Measurements from ENCODE around the gene NEDD4L. TPM values are rescaled to one million over a fixed set of nuclear protein-coding genes. Genes with fewer than 3 reads are reported as not detected.

The NEDD4L gene
- total and polyA plus RNA-seq, 7 donors = 14.8 to 28.0 (median 19.6) TPM

DNA sequence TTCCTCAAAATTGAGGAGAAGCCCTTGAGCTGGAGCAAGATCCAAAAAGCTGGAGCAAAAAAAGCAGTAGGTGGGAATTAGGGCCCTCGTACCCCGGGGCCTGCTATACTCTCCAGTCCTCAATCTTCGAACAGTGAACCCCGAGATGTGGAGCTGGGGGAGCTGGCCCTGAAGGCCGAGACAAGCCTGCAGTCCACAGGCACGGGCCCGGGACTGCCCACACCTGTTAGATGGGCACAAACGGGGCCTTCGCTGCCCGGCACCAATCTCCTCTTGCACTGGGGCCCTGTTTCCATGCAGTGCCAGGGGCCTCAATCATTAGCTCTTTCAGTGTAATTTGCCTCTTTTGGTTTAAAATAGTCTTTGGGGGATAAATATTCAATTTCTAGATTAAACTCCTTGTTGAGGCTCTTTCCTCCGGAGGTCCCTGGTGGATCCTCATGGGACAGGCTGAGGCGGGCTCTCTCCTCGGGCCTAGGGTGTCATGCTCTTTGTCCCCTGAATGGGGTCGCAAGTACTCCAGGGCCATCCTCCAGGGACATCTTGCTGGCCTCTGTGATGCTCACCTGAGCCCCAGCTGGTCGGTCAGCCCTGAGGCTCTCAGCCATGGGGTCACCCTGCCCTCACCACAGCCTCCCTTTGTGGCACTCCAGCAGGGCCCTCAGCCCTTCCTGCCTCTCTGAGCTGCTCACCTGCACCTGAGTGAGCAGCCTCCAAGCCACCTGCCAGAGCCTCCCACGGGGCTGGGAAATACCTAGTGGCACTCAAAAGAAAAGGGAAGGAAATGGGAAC is 361.3 kb downstream of the NEDD4L start:
- peaks cover 13% of the 10 kb centered on the region for H3K4me1 ChIP-seq
- ATAC-seq = no peak
- DNase-seq = no peak
- no peaks in the 10 kb centered on the region for H3K9me3 ChIP-seq
- no peaks in the 10 kb centered on the region for H3K36me3 ChIP-seq (ENCODE audit: insufficient read depth in 1 of 2, low read depth in 1 of 2)
- intact Hi-C loops (cut with DNase I) = loop anchor here in 1 of 2 donors (10.0 kb wide), 1 partner anchor 359 kb away; no protein-coding TSS in a partner anchor
- no peaks in the 10 kb centered on the region for H3K27me3 ChIP-seq (ENCODE audit: insufficient read depth in 3 of 3, low read length in 2 of 3)
- 87 to 90% (median 88%) methylated on average over 16 of the region's 16 CpGs for WGBS, 3 donors
- TF ChIP-seq, protein P1, sequence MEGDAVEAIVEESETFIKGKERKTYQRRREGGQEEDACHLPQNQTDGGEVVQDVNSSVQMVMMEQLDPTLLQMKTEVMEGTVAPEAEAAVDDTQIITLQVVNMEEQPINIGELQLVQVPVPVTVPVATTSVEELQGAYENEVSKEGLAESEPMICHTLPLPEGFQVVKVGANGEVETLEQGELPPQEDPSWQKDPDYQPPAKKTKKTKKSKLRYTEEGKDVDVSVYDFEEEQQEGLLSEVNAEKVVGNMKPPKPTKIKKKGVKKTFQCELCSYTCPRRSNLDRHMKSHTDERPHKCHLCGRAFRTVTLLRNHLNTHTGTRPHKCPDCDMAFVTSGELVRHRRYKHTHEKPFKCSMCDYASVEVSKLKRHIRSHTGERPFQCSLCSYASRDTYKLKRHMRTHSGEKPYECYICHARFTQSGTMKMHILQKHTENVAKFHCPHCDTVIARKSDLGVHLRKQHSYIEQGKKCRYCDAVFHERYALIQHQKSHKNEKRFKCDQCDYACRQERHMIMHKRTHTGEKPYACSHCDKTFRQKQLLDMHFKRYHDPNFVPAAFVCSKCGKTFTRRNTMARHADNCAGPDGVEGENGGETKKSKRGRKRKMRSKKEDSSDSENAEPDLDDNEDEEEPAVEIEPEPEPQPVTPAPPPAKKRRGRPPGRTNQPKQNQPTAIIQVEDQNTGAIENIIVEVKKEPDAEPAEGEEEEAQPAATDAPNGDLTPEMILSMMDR (IDR thresholded peaks at IDR 0.05) = no peak
- no peak overlapping the region for H3K4me3 ChIP-seq
- H3K27ac ChIP-seq = no peak overlapping the region

DNA sequence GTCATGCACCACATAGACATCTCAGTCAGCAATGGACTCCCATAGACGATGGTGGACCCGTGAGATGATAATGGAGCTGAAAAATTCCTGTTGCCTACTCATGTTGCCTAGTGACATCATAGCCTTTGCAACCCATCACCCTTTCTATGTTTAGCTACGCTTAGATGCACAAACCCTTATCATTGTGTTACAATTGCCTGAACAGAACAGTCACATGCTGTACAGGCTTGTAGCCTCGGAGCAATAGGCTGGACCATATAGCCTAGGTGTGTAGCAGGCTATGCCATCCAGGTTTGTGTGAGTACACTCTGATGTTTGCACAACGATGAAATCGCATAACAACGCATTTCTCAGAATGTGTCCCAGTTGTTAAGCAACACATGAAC is 363.2 kb downstream of the NEDD4L start:
- intact Hi-C loops (cut with DNase I) = loop anchor here in 1 of 2 donors (10.0 kb wide), 1 partner anchor 358 kb away; no protein-coding TSS in a partner anchor
- Histone ChIP-seq H3K27me3 (ENCODE audit: insufficient read depth in 3 of 3, low read length in 2 of 3) (no peaks in the 10 kb centered on the region), H3K4me3 (no peak overlapping the region), H3K36me3 (ENCODE audit: insufficient read depth in 1 of 2, low read depth in 1 of 2) (no peaks in the 10 kb centered on the region), H3K9me3 (no peaks in the 10 kb centered on the region), H3K27ac (no peak overlapping the region), H3K4me1 (peaks cover 8% of the 10 kb centered on the region)
- ATAC-seq (no peak), DNase-seq (no peak)
- TF ChIP-seq, protein P1 (IDR thresholded peaks at IDR 0.05) = no peak
- WGBS, 3 donors = 82 to 84% (median 83%) methylated on average over 7 of the region's 7 CpGs

DNA sequence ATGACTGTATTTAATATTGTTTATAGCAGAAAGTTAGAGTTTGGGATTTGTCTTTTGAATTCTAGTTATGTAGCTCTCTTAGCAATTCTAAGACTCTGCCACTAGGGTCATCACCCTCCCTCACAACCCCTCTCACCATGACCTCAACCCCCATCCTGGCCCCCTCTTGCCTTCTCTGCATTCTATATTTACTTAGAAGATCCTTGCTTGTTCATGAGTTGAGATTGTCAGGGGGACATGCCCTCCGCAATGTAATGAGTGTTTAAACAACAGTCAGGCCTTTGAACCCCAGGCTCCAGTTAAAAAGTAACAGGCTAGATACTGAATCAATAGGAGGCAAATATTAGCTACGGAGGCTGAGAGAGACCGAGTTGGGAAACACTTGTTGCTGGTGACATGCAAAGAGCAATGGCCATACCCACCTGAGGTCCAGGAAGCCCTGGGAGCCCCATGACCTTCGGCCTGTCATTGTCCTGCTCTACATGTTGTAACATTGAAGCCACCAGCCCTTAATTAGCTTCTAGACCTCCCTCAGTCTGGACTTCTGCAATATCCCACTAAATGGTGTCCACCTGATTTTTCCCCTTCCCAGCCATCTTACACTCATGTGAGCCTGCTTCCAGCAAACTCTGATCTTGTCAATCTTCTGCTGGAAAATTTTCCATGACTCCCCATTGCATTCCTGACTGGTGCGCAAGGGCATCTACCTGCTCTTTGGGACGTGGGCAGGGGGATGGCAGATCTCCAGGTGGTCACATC is 363.8 kb downstream of the NEDD4L start:
- TF ChIP-seq, protein P1 (IDR thresholded peaks at IDR 0.05) = no peak
- H3K9me3 ChIP-seq = no peaks in the 10 kb centered on the region
- no peak for DNase-seq
- 90 to 94% (median 92%) methylated on average over 6 of the region's 6 CpGs for WGBS, 3 donors
- ATAC-seq = no peak
- H3K4me3 ChIP-seq = no peak overlapping the region
- peaks cover 2% of the 10 kb centered on the region for H3K4me1 ChIP-seq
- intact Hi-C loops (cut with DNase I) = loop anchor here in 1 of 2 donors (10.0 kb wide), 1 partner anchor 357 kb away; no protein-coding TSS in a partner anchor
- H3K36me3 ChIP-seq (ENCODE audit: insufficient read depth in 1 of 2, low read depth in 1 of 2) = no peaks in the 10 kb centered on the region
- H3K27ac ChIP-seq = no peak overlapping the region
- no peaks in the 10 kb centered on the region for H3K27me3 ChIP-seq (ENCODE audit: insufficient read depth in 3 of 3, low read length in 2 of 3)

DNA sequence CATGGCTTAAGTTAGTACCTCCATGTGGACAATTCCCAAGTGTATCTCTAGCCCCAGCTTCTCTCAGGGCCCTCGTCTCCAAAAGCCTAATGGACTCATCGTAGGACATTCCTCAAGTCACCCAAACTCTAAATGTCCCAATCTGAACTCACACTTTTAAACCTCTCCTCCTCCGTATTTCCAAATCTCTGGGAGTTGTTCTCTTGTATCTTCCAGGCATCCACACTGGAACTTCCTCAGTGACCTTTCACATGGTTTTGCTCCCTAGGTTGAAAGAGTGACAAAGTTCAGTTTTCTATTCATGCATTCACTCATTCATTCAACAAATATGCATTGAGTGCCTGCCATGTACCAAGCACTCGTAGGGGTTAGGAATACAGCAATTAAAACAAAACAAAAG is 364.6 kb downstream of the NEDD4L start:
- DNase-seq (no peak), ATAC-seq (no peak)
- TF ChIP-seq, protein P1 (IDR thresholded peaks at IDR 0.05) = no peak
- H3K4me3 ChIP-seq = no peak overlapping the region
- 89 to 90% (median 90%) methylated on average over 4 of the region's 4 CpGs for WGBS, 3 donors
- H3K27me3 ChIP-seq (ENCODE audit: insufficient read depth in 3 of 3, low read length in 2 of 3) = no peaks in the 10 kb centered on the region
- H3K9me3 ChIP-seq = no peaks in the 10 kb centered on the region
- intact Hi-C loops (cut with DNase I) = loop anchor here in 1 of 2 donors (10.0 kb wide), 1 partner anchor 356 kb away; no protein-coding TSS in a partner anchor
- no peak overlapping the region for H3K27ac ChIP-seq
- no peaks in the 10 kb centered on the region for H3K36me3 ChIP-seq (ENCODE audit: insufficient read depth in 1 of 2, low read depth in 1 of 2)
- no peaks in the 10 kb centered on the region for H3K4me1 ChIP-seq

Measured in psoas muscle (tissue), 8 donors.